IPS DF 4.7 (cell line): ENCODE results near the gene HNF4A.
"Not testable (repeated sequence)": the region's sequence is repeated elsewhere in the genome, so short reads cannot be mapped to it uniquely, and the experiment has no call there.

Source experiments
- DNase-seq: peaks from one replicate; pipeline ENCODE4 v3.0.0-alpha.2; 2013; ENCODE audit warnings: low spot score; ENCODE audit errors: extremely low read depth

The HNF4A gene

DNA sequence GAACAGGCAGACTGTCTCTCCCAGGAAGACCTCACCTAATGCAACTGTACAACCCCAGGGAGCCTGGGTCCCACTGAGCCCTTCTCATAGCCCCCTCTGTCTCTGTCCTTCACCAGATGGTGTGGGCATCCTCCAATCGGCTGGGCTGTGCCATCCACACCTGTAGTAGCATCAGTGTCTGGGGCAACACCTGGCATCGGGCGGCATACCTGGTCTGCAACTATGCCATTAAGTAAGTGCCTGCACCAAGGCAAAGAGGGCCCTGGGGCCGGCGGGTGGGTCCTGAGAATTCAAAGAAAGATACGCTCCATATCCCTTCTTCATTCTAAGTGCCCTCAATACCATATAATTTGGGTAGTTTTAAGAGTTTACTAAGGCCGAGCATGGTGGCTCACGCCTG is 10.4 kb upstream of the HNF4A start:
- DNase-seq, result no peak

GRCh38 chr20:44345941-44346340 is 9.6 kb upstream of the HNF4A start:
- DNase-seq, result not testable (repeated sequence)

GRCh38 chr20:44348168-44348659 is 7.3 kb upstream of the HNF4A start:
- no peak for DNase-seq

DNA sequence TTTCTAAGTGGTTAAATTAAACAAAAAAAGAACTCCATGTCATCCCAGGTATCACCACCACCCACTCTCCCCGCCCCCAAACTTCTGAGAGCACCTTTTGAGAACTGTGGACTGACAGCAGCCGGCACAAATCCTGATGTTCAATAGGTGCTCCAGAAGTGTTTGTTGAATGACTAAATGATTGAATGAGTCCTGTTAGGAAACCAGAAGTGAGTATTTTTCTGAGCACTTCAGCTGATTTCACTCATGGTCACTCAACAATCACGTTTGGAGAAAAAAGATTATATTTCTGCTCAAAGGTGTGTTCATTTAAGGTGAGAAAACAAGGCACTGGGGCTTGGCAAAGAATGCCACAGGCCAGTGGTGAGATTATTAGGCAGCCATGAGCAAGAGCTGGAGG is 6.2 kb upstream of the HNF4A start:
- no peak for DNase-seq

DNA sequence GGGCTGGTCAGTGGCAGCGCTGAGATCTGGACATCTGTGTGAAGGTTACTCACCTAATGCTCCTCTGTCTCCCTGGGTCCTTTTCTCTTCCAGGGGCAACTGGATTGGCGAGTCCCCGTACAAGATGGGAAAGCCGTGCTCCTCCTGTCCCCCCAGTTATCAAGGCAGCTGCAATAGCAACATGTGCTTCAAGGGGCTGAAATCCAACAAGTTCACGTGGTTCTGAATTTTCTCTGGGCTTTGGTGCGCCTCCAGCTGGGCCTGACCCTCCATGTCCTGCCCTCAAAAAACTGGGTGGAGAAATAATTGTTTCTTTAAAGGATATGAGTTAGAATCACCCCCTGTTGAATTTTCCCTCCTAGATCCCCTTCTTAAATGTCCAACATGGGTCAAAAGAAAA is 4.9 kb upstream of the HNF4A start:
- no peak for DNase-seq

DNA sequence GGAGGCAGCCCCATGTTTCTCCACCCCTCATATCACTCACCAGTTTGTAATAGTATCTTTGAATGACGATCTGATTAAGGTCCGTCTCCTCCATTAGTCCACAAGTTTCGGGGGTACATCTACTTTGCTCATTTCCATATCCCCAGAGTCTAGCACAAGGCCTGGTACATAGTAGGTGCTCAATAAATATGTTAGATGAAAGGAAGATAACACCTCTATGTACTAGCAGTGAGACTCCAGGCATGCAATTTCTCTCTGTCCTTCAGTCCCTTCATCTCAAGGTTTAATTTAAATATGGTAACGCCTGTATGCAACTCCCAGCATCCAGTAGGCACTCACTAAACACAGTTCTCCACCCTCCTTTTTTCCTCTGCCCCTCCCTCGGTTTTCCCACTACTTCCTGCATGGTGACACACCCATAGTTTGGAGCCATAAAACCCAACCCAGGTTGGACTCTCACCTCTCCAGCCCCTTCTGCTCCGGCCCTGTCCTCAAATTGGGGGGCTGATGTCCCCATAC is 461 bp upstream of the HNF4A start:
- DNase-seq, result no peak

- no peak for DNase-seq
Measured at GRCh38 chr20:44356353-44356723, 839 bp downstream of the HNF4A start.

GRCh38 chr20:44357020-44357419 is 1.5 kb downstream of the HNF4A start:
- no peak for DNase-seq

DNA sequence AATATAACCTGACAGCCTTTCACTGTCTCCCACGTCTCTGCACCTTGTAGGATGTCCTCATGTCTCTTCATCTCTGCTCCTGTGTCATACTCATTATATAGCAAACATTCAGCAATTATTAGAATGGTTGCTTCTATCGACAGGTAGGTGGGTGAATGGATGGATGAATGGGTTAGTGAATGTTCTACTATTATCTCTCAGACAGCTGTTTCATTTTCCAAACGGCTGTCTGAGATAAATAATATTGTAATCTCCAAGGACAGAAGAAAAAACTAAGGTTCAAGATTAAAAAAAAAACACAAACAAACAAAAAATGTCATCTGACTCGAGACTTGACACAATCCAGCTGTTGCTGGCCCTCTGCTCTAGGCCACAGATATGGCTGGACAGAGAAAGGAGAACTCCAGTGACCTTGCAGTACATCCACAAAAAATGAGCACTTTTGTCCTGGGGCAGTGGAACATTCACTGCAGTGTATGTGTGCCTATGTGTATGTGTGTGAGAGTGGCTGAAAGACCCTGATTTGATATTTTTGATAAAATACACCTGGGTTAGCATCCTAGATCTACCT is 2.1 kb downstream of the HNF4A start:
- DNase-seq, result no peak

DNA sequence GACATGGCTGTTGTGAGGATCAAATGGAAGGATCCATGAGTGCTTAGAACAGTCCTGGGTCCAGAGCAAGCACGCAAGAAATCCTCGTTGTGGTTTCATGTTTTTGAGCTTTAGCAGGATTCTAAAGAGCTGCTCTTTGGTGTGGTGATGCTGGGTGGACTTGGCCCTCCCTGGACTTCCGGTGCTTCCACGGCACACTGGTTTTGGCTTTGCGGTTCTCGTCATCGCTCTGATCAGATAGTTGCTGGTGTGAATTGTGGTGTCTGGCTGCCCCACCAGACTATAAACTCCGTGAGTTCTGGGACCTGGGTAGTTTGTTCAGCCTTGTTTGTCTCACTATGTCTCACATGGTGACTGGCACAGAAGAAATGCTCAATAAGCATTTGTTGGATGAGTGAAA is 3.3 kb downstream of the HNF4A start:
- DNase-seq, result no peak

GRCh38 chr20:44360221-44360620 is 4.7 kb downstream of the HNF4A start:
- DNase-seq, result no peak

DNA sequence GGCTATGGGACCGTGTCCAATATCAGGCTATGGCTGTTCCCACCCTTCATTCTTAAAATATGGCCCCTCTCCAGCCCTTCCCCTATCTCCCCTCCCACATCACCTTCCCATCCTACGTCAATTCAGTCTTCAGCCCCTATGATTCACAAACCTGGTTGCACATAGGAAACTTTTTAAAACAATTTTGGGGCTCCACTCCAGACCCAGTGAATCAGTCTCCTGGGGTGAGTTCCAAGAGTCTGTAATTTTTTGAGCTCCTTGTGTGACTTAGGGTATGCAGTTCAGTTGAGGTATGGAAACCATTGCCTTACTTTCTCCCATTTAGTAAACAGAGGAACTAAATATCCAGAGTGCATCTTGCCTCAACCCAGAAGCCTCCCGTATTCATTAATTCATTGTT is 5.5 kb downstream of the HNF4A start:
- no peak for DNase-seq

DNA sequence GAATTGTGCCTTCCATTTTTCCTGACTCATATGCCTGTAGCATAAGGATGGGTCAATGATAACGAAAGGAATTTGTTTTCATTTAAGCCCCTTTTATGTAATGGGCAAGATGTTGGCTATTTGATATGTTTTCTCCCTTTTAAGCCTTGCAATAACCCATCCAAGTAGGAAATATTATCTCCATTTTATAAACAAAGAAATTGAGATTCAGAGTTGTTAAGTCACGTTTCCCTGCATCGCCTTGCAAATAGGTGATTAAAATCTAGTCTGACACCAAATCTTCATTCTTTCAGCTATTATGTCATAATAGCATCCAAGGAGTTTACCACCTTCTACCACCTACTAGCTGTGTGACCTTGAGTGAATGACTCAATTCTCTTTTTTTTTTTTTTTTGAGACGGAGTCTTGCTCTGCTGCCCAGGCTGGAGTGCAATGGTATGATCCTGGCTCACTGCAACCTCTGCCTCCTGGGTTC is 7.0 kb downstream of the HNF4A start:
- DNase-seq, result no peak

GRCh38 chr20:44364068-44364467 is 8.6 kb downstream of the HNF4A start:
- no peak for DNase-seq

- DNase-seq, result no peak
Measured at GRCh38 chr20:44364780-44365179, 9.3 kb downstream of the HNF4A start.

GRCh38 chr20:44367746-44368145 is 12.2 kb downstream of the HNF4A start:
- DNase-seq, result no peak

GRCh38 chr20:44370639-44371218 is 15.2 kb downstream of the HNF4A start:
- DNase-seq, result no peak

- DNase-seq, result no peak
Measured at GRCh38 chr20:44382641-44383040, 27.1 kb downstream of the HNF4A start.

GRCh38 chr20:44384423-44385027 is 29.0 kb downstream of the HNF4A start:
- no peak for DNase-seq

DNA sequence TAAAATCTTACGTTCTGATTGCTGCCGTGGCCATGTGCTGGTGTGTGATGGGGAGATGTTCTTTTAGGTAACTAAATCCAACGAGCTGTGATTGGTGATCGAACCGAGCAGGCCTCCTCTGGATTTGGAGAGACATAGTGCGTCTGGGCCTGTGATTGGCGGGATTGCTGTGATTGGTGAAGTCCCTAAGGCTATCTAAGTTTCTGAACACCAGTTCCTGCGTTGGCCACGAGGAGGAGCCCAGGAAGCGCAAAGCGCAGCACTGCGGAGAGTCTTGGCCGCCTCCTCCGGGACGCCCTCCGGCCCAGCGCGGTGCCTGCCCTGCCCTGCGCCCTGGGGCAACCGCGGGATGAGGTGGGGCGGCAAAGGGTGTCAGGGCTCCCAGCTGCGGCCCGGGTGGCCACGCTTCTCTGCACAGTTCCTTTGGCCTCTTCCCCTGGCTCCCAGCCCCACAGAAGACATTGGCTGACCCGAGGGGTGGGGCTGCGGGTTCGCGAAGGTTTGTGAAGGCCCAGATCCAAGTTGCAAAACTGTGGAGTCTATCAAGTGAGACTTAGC is 33.0 kb downstream of the HNF4A start:
- DNase-seq, result peak; percentile 89

GRCh38 chr20:44389871-44390270 is 34.4 kb downstream of the HNF4A start:
- no peak for DNase-seq

DNA sequence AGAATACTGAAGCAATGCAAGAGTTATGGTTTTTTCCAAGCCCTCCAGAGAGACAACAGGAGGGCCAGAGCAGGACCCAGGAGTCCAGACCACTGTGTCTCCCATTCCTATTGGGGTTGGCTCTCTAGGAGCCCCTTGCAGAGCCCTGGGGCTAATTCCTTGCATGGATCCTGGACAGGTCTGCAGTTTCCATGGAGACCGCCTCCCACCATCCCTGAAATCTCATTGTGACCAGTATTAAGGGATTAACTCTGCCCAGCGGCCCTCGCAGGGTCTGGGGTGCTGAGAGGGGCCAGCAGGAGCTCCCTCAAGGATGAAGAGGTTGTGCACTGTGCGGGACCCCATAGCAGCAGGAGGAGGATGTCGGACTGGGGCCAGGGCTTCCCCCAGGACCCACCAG is 34.8 kb downstream of the HNF4A start:
- no peak for DNase-seq
